ENCODE data around the gene KCTD1. TPM values are rescaled to one million over a fixed set of nuclear protein-coding genes. Genes with fewer than 3 reads are reported as not detected.

The KCTD1 gene
- total and polyA plus RNA-seq, 8 donors, result 4.3 to 16.8 (median 8.1) TPM

DNA sequence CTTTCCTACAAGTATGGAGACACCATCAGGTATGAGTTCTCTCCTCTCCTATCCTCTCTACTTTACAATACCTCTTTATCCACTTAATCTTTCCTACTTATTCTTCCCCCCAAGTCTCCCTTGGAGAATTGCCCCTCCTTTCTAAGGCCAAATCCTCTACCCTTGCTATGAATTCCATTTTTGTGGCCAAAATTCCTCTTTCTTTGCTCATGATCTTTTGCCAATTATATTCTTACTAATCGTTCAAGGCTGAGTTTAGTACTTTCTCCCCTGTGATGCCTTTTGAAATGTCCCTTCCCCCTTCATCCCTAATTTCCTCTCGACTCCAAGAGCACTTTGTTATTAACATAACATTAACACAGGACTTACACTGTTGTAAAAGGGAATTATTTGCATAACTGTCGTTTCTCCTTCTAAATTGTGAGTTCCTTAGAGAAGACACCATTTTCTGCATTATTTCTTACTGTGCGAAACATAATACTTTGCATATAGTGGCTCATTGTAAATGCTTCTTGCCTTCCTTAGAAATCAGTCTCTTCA lies 133.4 kb downstream of the KCTD1 start:
- intact Hi-C loops (cut with DNase I), result no loop called here
- 57 to 71% methylated on average over 4 of the region's 4 CpGs for WGBS, 2 donors
- no peak for FAIRE-seq

GRCh38 chr18:26409091-26409490 lies 139.3 kb downstream of the KCTD1 start:
- ATAC-seq, result no peak
- Histone ChIP-seq H3K27me3 (no peaks in the 10 kb centered on the region), H3K4me3 (no peak overlapping the region), H3K9me3 (no peaks in the 10 kb centered on the region), H3K36me3 (no peaks in the 10 kb centered on the region), H3K27ac (no peak overlapping the region), H3K4me1 (no peaks in the 10 kb centered on the region)
- TF ChIP-seq, protein P1, sequence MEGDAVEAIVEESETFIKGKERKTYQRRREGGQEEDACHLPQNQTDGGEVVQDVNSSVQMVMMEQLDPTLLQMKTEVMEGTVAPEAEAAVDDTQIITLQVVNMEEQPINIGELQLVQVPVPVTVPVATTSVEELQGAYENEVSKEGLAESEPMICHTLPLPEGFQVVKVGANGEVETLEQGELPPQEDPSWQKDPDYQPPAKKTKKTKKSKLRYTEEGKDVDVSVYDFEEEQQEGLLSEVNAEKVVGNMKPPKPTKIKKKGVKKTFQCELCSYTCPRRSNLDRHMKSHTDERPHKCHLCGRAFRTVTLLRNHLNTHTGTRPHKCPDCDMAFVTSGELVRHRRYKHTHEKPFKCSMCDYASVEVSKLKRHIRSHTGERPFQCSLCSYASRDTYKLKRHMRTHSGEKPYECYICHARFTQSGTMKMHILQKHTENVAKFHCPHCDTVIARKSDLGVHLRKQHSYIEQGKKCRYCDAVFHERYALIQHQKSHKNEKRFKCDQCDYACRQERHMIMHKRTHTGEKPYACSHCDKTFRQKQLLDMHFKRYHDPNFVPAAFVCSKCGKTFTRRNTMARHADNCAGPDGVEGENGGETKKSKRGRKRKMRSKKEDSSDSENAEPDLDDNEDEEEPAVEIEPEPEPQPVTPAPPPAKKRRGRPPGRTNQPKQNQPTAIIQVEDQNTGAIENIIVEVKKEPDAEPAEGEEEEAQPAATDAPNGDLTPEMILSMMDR (IDR thresholded peaks at IDR 0.05), result no peak
- FAIRE-seq, result no peak
- no peak for DNase-seq
- intact Hi-C loops (cut with DNase I), result no loop called here
- 53 to 57% methylated on average over 4 of the region's 4 CpGs for WGBS, 2 donors

More for the DNA sequence above, 133.4 kb downstream of the KCTD1 start:
- no peaks in the 10 kb centered on the region for H3K36me3 ChIP-seq
- no peaks in the 10 kb centered on the region for H3K27me3 ChIP-seq
- TF ChIP-seq, protein P1 (IDR thresholded peaks at IDR 0.05), result no peak
- no peaks in the 10 kb centered on the region for H3K4me1 ChIP-seq
- no peaks in the 10 kb centered on the region for H3K9me3 ChIP-seq
- DNase-seq (no peak), ATAC-seq (no peak)
- no peak overlapping the region for H3K27ac ChIP-seq
- no peak overlapping the region for H3K4me3 ChIP-seq

DNA sequence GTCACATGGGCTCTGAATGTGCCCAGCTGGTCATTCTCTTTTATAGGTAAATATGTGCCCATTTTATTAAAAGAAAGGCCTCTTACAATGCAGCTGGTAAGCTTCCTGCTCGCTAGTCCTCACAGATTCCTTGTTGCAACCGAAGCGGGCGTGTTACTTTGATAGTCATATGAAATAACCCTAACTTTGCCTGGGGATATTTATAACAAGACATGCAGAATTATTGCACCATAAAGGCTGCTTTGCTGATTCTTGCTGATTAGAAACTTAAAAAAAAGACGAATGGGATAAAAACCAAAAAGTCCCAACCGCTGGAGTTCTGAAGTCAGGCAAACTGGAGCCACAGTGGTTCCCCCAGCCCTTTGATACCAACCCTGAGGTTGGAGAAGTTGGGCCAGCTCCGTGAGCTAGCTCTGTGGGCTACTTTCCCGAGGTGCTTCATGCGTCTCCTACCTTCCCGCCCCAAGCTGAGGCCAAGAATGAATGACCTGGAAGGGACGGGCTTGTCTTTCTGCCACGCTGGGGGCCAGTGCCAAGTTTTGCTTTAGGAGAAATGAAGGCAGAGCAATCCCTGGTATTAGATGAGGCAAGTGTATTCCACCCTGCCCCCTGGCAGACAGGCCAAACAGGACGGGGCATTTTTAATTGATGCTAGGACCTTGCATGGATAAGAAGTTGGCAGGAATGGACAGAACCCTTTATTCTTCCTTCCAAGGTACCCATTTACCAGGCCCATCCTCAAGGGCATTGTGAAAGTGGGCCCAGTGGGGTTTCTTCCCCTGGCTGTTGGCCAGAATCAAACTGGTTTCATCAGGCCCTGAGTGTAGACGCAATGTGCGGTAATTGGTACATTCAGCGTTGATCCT lies 140.4 kb downstream of the KCTD1 start:
- Histone ChIP-seq H3K9me3 (no peaks in the 10 kb centered on the region), H3K4me1 (no peaks in the 10 kb centered on the region), H3K27me3 (no peaks in the 10 kb centered on the region), H3K36me3 (no peaks in the 10 kb centered on the region), H3K27ac (no peak overlapping the region), H3K4me3 (no peak overlapping the region)
- intact Hi-C loops (cut with DNase I), result no loop called here
- DNase-seq (no peak), ATAC-seq (no peak), FAIRE-seq (no peak)
- WGBS, 2 donors, result 83 to 86% methylated on average over 16 of the region's 16 CpGs
- TF ChIP-seq, protein P1 (IDR thresholded peaks at IDR 0.05), result no peak

GRCh38 chr18:26406854-26407517 lies 141.4 kb downstream of the KCTD1 start:
- intact Hi-C loops (cut with DNase I), result no loop called here
- H3K4me3 ChIP-seq, result no peak overlapping the region
- WGBS, 2 donors, result 78 to 83% methylated on average over 15 of the region's 15 CpGs
- peak in 1 of 6 donors; percentile 30 for DNase-seq
- H3K4me1 ChIP-seq, result no peaks in the 10 kb centered on the region
- FAIRE-seq, result no peak
- TF ChIP-seq, protein P1 (IDR thresholded peaks at IDR 0.05), result no peak
- no peak for ATAC-seq
- no peak overlapping the region for H3K27ac ChIP-seq
- H3K36me3 ChIP-seq, result no peaks in the 10 kb centered on the region
- H3K9me3 ChIP-seq, result no peaks in the 10 kb centered on the region
- no peaks in the 10 kb centered on the region for H3K27me3 ChIP-seq

All from pancreas (tissue), 10 donors.